ENCODE results near the gene HECW1.
A peak's percentile ranks its signal among the peaks of the same experiment; 100 is the strongest.
"Not testable (repeated sequence)": the region's sequence is repeated elsewhere in the genome, so short reads cannot be mapped to it uniquely, and the experiment has no call there.

HECW1 gene

GRCh38 chr7:43557831-43558495 is 445.5 kb downstream of the HECW1 start:
- DNase-seq = no peak

GRCh38 chr7:43559171-43559945 is 446.9 kb downstream of the HECW1 start:
- DNase-seq = no peak

- DNase-seq = no peak
Measured at GRCh38 chr7:43559946-43560335, 447.5 kb downstream of the HECW1 start.

GRCh38 chr7:43560742-43561330 is 448.4 kb downstream of the HECW1 start:
- DNase-seq = no peak

- no peak for DNase-seq
Measured at GRCh38 chr7:43562383-43562782, 449.9 kb downstream of the HECW1 start.

GRCh38 chr7:43565786-43566185 is 453.3 kb downstream of the HECW1 start:
- DNase-seq = no peak

- DNase-seq = no peak
Measured at GRCh38 chr7:43568529-43568928, 456.1 kb downstream of the HECW1 start.

GRCh38 chr7:43569424-43569823 is 457.0 kb downstream of the HECW1 start:
- no peak for DNase-seq

GRCh38 chr7:43570688-43571365 is 458.4 kb downstream of the HECW1 start:
- no peak for DNase-seq

- DNase-seq = no peak
Measured at GRCh38 chr7:43572516-43573049, 460.1 kb downstream of the HECW1 start.

- not testable (repeated sequence) for DNase-seq
Measured at GRCh38 chr7:43573832-43574231, 461.4 kb downstream of the HECW1 start.

- DNase-seq = no peak
Measured at GRCh38 chr7:43575506-43575905, 463.1 kb downstream of the HECW1 start.

- DNase-seq = no peak
Measured at GRCh38 chr7:43576241-43576640, 463.8 kb downstream of the HECW1 start.

GRCh38 chr7:43577485-43577951 is 465.1 kb downstream of the HECW1 start:
- DNase-seq = no peak

GRCh38 chr7:43582503-43583423 is 470.3 kb downstream of the HECW1 start, which contains the start of gene STK17A:
Gene STK17A, plus strand, starts transcription at chr7:43583108. Its CDS starts 136 bp downstream, at chr7:43583244.
- DNase-seq = peak; percentile 94

- DNase-seq = peak; percentile 87
Measured at GRCh38 chr7:43583424-43584194, 471.2 kb downstream of the HECW1 start.

GRCh38 chr7:43584195-43584586 is 471.7 kb downstream of the HECW1 start:
- DNase-seq = peak; percentile 40

- DNase-seq = not testable (repeated sequence)
Measured at GRCh38 chr7:43584733-43585132, 472.3 kb downstream of the HECW1 start.

GRCh38 chr7:43585562-43585961 is 473.1 kb downstream of the HECW1 start:
- no peak for DNase-seq

- no peak for DNase-seq
Measured at GRCh38 chr7:43586251-43586900, 473.9 kb downstream of the HECW1 start.

Data from retina (tissue), 1 donor.